Memory B cell (primary cell): ENCODE data around the gene FBXL7.

ENCODE experiments used
- ATAC-seq: fragments of 150-1000 bp; cut with Tn5 transposase; 2 replicates; pipeline ENCODE4 v1.10.0; 2021; ENCODE audit warnings: low read depth, mild to moderate bottlenecking, moderate library complexity
- DNase-seq, 2 donors: peaks; one replicate each; pipeline ENCODE4 v3.0.0; 2022; ENCODE audit warnings: low spot score in 2 of 2
- H3K27ac Mint-ChIP-seq: one replicate; pipeline ENCODE4 v1.8.0; 2022; ENCODE audit warnings: mild to moderate bottlenecking, moderate library complexity, mixed read lengths
- H3K27me3 Mint-ChIP-seq: one replicate; pipeline ENCODE4 v1.8.0; 2022; ENCODE audit warnings: mixed read lengths
- H3K36me3 Mint-ChIP-seq: one replicate; pipeline ENCODE4 v1.8.0; 2022; ENCODE audit warnings: mild to moderate bottlenecking, mixed read lengths
- H3K4me1 Mint-ChIP-seq: one replicate; pipeline ENCODE4 v1.8.0; 2022; ENCODE audit warnings: mixed read lengths
- H3K4me3 Mint-ChIP-seq: one replicate; pipeline ENCODE4 v1.8.0; 2022; ENCODE audit warnings: mild to moderate bottlenecking, moderate library complexity, mixed read lengths
- H3K9me3 Mint-ChIP-seq: one replicate; pipeline ENCODE4 v1.8.0; 2022; ENCODE audit warnings: mixed read lengths

FBXL7 gene

GRCh38 chr5:15515229-15515628, 15.2 kb downstream of the FBXL7 start:
- Mint-ChIP-seq H3K4me3 (no peak overlapping the region), H3K4me1 (no peaks in the 10 kb centered on the region), H3K36me3 (no peaks in the 10 kb centered on the region), H3K27ac (no peak overlapping the region), H3K9me3 (peaks cover 5% of the 10 kb centered on the region), H3K27me3 (no peaks in the 10 kb centered on the region)
- DNase-seq (no peak), ATAC-seq (no peak)

DNA sequence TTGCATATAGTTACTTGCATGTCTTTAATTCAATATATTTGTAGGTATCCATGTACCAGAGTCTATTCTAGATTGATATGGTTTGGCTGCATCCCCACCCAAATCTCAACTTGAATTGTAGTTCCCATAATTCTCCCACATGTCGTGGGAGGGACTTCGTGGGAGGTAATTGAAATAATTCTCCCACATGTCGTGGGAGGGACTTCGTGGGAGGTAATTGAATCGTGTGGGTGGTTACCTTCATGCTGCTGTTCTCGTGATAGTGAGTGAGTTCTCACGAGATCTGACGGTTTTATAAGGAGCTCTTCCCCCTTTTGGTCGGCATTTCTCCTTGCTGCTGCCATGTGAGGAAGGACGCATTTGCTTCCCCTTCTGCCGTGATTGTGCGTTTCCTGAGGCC, 16.5 kb downstream of the FBXL7 start:
- Mint-ChIP-seq H3K36me3 (no peaks in the 10 kb centered on the region), H3K9me3 (peaks cover 3% of the 10 kb centered on the region), H3K27ac (no peak overlapping the region)

GRCh38 chr5:15518786-15519185, 18.8 kb downstream of the FBXL7 start:
- Mint-ChIP-seq H3K27me3 (no peaks in the 10 kb centered on the region), H3K4me3 (no peak overlapping the region), H3K9me3 (peaks cover 2% of the 10 kb centered on the region), H3K4me1 (no peaks in the 10 kb centered on the region), H3K27ac (no peak overlapping the region), H3K36me3 (no peaks in the 10 kb centered on the region)
- no peak for ATAC-seq
- DNase-seq: no peak

More for the DNA sequence above, 16.5 kb downstream of the FBXL7 start:
- no peaks in the 10 kb centered on the region for H3K4me1 Mint-ChIP-seq
- no peak for DNase-seq
- no peak overlapping the region for H3K4me3 Mint-ChIP-seq
- no peak for ATAC-seq
- no peaks in the 10 kb centered on the region for H3K27me3 Mint-ChIP-seq

GRCh38 chr5:15520856-15521255, 20.9 kb downstream of the FBXL7 start:
- no peak for ATAC-seq
- Mint-ChIP-seq H3K27me3 (no peaks in the 10 kb centered on the region), H3K4me1 (no peaks in the 10 kb centered on the region), H3K9me3 (peaks cover 4% of the 10 kb centered on the region), H3K36me3 (no peaks in the 10 kb centered on the region), H3K27ac (no peak overlapping the region), H3K4me3 (no peak overlapping the region)
- DNase-seq: no peak

DNA sequence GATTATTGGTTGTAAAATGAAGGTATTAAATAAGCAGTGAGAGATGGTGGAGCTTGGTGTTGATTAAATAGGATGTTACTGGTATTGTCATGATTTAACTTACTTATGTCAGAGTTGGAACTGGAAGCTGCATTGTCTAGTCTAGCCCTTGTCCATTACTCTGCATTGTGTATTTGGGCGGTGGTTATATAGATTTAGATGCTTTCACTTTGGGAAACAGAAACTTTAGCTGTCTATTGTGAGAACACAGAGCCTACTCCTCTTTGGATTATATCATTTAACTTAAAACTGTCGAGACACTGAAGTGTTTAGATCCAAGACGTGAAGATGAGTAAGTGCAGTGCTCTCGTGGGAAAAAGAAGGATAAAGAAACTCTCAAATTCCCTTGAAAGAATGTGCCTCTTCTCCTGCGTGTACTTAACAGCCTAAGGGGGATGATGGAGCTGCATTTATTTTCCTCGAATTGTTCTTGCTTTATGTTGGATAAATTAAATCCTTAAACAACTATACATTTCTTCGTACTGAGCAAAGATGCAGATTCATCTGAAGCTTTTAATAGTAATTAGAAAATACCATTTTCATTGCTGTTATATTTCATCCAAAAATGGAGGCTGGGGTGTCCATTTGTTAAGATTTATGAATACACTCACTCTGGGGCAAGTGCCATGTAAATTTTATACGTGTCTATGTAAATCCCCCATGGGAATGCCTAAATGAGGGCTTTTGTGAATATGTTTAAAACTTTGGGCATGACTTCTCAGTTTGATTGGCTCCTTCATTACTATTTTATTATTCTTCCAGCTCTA, 21.6 kb downstream of the FBXL7 start:
- Mint-ChIP-seq H3K36me3 (no peaks in the 10 kb centered on the region), H3K9me3 (peaks cover 4% of the 10 kb centered on the region), H3K4me1 (no peaks in the 10 kb centered on the region), H3K4me3 (no peak overlapping the region), H3K27me3 (no peaks in the 10 kb centered on the region), H3K27ac (no peak overlapping the region)
- ATAC-seq (no peak), DNase-seq (no peak)

- no peak for ATAC-seq
- Mint-ChIP-seq H3K27ac (no peak overlapping the region), H3K36me3 (no peaks in the 10 kb centered on the region), H3K4me3 (no peak overlapping the region), H3K9me3 (peaks cover 4% of the 10 kb centered on the region), H3K4me1 (no peaks in the 10 kb centered on the region), H3K27me3 (no peaks in the 10 kb centered on the region)
- DNase-seq: no peak
Observed at GRCh38 chr5:15522187-15522520, 22.2 kb downstream of the FBXL7 start.

DNA sequence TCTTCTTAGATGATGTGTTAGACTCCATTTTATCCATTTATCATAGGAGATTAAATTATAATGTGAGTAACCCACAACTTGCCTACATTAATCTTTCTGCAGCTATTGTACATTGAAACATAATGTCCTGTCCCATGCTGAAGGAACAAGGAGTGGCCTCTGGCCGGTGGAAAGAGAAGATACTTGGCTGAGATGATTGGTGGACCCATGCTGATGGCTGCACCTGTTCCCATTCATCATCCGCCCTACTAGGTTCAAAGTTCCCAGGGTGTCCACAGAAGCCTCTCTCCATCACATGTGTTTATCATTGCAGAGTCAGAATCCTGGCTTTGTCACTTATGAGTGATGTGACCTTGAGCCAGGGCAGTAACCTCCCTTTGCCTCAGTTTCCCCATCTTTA, 24.7 kb downstream of the FBXL7 start:
- H3K9me3 Mint-ChIP-seq: peaks cover 7% of the 10 kb centered on the region
- H3K4me3 Mint-ChIP-seq: no peak overlapping the region
- H3K4me1 Mint-ChIP-seq: no peaks in the 10 kb centered on the region
- ATAC-seq: no peak
- no peak for DNase-seq
- no peak overlapping the region for H3K27ac Mint-ChIP-seq
- H3K27me3 Mint-ChIP-seq: no peaks in the 10 kb centered on the region
- no peaks in the 10 kb centered on the region for H3K36me3 Mint-ChIP-seq

DNA sequence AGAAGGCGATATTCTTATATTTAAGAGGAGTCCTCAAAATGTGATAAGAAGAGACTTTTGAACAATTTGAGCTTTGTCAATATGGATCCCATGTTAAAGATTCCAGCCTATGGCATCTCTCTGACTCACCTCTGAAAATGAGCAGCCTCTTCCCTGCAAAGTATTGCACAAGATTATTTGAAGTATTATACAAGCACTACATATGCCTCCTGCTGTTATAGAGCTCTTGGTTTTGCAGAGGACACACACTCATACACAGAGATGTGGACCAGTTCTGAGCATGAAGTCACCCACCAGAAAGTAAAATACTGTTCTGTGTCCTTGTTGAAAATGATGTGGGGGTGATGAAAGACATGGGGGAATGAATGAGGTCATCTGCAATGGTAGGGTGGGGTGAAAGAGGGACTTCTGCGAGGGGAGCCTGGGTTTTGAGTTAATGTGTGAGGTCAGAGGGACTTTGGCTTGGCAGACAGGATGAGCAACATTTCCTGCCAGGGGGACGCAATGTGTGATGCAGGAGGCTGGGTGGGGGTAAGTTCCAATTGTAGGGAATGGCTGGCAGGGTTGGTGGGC, 25.8 kb downstream of the FBXL7 start:
- Mint-ChIP-seq H3K9me3 (peaks cover 7% of the 10 kb centered on the region), H3K27ac (no peak overlapping the region)

GRCh38 chr5:15526413-15526812, 26.4 kb downstream of the FBXL7 start:
- DNase-seq (no peak), ATAC-seq (no peak)
- Mint-ChIP-seq H3K4me3 (no peak overlapping the region), H3K9me3 (peaks cover 7% of the 10 kb centered on the region), H3K36me3 (no peaks in the 10 kb centered on the region), H3K27me3 (no peaks in the 10 kb centered on the region), H3K4me1 (no peaks in the 10 kb centered on the region), H3K27ac (no peak overlapping the region)

More for the DNA sequence above, 25.8 kb downstream of the FBXL7 start:
- Mint-ChIP-seq H3K36me3 (no peaks in the 10 kb centered on the region), H3K4me1 (no peaks in the 10 kb centered on the region), H3K4me3 (no peak overlapping the region), H3K27me3 (no peaks in the 10 kb centered on the region)
- ATAC-seq: no peak
- no peak for DNase-seq

GRCh38 chr5:15528476-15528875, 28.5 kb downstream of the FBXL7 start:
- Mint-ChIP-seq H3K4me3 (no peak overlapping the region), H3K27me3 (no peaks in the 10 kb centered on the region), H3K4me1 (no peaks in the 10 kb centered on the region), H3K36me3 (no peaks in the 10 kb centered on the region), H3K9me3 (peaks cover 7% of the 10 kb centered on the region), H3K27ac (no peak overlapping the region)
- ATAC-seq (no peak), DNase-seq (no peak)

DNA sequence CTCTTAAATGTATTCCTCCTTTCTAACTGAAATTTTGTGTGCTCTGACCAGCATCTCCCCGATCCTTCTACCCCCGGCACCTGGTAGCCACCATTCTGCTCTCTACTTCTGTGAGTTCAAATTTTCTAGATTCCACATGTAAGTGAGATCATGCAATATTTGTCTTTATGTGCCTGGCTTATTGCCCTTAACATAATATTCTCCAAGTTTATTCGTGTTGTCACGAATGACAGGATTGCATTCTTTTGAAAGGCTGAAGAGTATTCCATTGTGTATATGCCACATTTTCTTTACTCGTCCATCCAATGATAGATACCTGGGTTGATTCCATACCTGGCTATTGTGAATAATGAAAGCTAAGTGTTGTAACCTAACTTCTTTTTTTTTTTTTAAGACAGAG, 29.0 kb downstream of the FBXL7 start:
- DNase-seq: no peak
- Mint-ChIP-seq H3K9me3 (peaks cover 7% of the 10 kb centered on the region), H3K4me3 (no peak overlapping the region), H3K27ac (no peak overlapping the region), H3K27me3 (no peaks in the 10 kb centered on the region), H3K36me3 (no peaks in the 10 kb centered on the region), H3K4me1 (no peaks in the 10 kb centered on the region)
- ATAC-seq: no peak

DNA sequence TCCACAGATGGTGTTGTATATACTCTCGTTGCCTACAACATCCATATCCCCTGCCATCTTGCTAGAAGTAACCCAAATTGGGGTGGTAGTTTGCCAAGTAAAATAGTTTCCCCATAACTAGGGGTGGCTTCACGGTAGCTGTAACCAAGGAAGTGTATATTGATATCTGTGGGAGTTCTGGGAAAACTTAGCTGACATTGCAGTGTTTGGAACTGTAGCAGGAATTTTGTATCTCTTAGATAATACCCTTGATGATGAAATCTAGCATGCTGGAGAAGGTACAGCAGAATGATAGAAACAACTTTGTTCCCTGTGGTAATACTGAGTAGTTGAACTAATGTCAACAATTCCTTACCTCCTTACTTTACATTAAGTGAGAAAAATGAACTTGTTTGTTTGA, 29.8 kb downstream of the FBXL7 start:
- no peak overlapping the region for H3K4me3 Mint-ChIP-seq
- H3K36me3 Mint-ChIP-seq: no peaks in the 10 kb centered on the region
- ATAC-seq: no peak
- H3K9me3 Mint-ChIP-seq: peaks cover 9% of the 10 kb centered on the region
- H3K4me1 Mint-ChIP-seq: no peaks in the 10 kb centered on the region
- H3K27ac Mint-ChIP-seq: no peak overlapping the region
- DNase-seq: no peak
- H3K27me3 Mint-ChIP-seq: no peaks in the 10 kb centered on the region

DNA sequence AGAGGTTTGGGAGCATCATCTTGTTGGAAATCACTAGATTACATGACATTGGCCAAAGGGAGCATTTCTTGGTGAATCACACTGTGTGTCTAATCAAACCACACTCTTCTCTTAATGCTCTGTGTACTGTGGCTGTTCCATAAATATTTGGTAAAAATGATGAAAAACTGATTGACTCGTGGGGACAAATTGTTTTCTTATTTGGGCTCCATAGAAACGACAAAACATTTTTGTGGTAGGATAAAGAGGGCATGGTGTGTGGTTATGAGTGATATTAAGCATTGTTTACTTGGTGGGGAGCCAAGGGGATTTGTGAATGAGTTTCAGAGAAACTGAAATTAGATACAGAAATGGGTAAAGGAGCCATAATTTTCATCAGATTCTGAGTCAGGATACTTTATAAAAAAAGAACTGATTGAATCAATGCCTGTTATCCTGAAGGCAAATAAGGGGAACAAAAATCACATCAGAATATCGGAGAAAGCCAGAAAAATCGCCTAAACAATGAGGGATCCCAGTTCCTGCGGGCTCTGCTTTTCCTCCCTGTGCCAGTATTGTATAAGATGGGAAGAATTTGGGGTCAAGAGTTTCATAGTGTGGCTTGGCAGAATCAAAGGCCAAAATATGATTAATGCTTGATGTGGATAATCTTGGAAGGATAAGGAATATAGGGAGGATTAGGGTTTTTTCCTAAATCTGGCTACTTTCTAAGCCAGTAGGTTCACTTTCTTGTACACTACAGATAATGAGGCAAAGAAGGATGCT, 33.3 kb downstream of the FBXL7 start:
- Mint-ChIP-seq H3K36me3 (no peaks in the 10 kb centered on the region), H3K27ac (no peak overlapping the region), H3K4me3 (no peak overlapping the region), H3K27me3 (no peaks in the 10 kb centered on the region), H3K9me3 (peaks cover 6% of the 10 kb centered on the region), H3K4me1 (no peaks in the 10 kb centered on the region)
- no peak for DNase-seq
- ATAC-seq: no peak

DNA sequence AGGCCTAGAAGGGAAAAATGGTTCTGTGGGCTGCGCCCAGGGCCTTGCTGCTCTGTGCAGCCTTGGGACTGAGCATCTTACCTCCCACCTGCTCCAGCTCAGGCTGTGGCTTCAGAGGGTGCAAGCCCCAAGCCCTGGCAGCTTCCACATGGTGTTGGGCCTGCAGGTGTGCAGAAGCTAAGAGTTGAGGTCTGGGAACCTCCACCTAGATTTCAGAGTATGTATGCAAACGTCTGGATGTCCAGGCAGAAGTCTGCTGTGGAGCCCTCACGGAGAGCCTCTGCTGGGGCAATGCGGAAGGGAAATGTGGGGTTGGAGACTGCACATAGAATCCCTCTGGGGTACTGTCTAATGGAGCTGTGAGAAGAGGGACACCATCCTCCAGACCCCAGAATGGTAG, 36.0 kb downstream of the FBXL7 start:
- Mint-ChIP-seq H3K9me3 (peaks cover 6% of the 10 kb centered on the region), H3K4me3 (no peak overlapping the region), H3K27me3 (no peaks in the 10 kb centered on the region), H3K36me3 (no peaks in the 10 kb centered on the region), H3K27ac (no peak overlapping the region), H3K4me1 (no peaks in the 10 kb centered on the region)
- ATAC-seq (no peak), DNase-seq (no peak)
